H9 (cell line): Measurements from ENCODE around the gene SERPINB5. TPM values are rescaled to one million over a fixed set of nuclear protein-coding genes. Genes with fewer than 3 reads are reported as not detected.

Experiments
- DNase-seq: peaks from one replicate; pipeline ENCODE4 v3.0.0-alpha.2; 2017
- H2AFZ ChIP-seq: one replicate; pipeline ENCODE4 v1.6.1; 2013; ENCODE audit warnings: mild to moderate bottlenecking, low read length, control low read depth, moderate library complexity
- H2AK5ac ChIP-seq: 2 replicates; pipeline ENCODE4 v1.6.1; 2013; ENCODE audit warnings: low read length, control low read depth, mixed read lengths; ENCODE audit not compliant: insufficient read length
- H2BK120ac ChIP-seq: one replicate; pipeline ENCODE4 v1.6.1; 2013; ENCODE audit warnings: low read depth, mild to moderate bottlenecking, low read length, control low read depth, inconsistent platforms; ENCODE audit not compliant: poor library complexity, severe bottlenecking
- H2BK12ac ChIP-seq: 2 replicates; pipeline ENCODE4 v1.6.1; 2013; ENCODE audit warnings: low read length, control low read depth, mixed read lengths, low read depth; ENCODE audit not compliant: insufficient read length
- H2BK15ac ChIP-seq: 2 replicates; pipeline ENCODE4 v1.6.1; 2013; ENCODE audit warnings: low read depth, low read length, control low read depth
- H2BK20ac ChIP-seq: one replicate; pipeline ENCODE4 v1.6.1; 2013; ENCODE audit warnings: low read depth, mild to moderate bottlenecking, low read length, control low read depth, inconsistent platforms; ENCODE audit not compliant: poor library complexity, severe bottlenecking
- H2BK5ac ChIP-seq: 2 replicates; pipeline ENCODE4 v1.6.1; 2013; ENCODE audit warnings: low read length, control low read depth, mixed read lengths; ENCODE audit not compliant: insufficient read length
- H3K14ac ChIP-seq: 2 replicates; pipeline ENCODE4 v1.6.1; 2013; ENCODE audit warnings: low read length, control low read depth; ENCODE audit not compliant: insufficient read depth
- H3K18ac ChIP-seq: 2 replicates; pipeline ENCODE4 v1.6.1; 2013; ENCODE audit warnings: low read depth, mild to moderate bottlenecking, mixed read lengths, low read length, control low read depth; ENCODE audit not compliant: insufficient read length
- H3K23ac ChIP-seq: 2 replicates; pipeline ENCODE4 v1.6.1; 2013; ENCODE audit warnings: low read length, control low read depth, mixed read lengths, low read depth; ENCODE audit not compliant: insufficient read length
- H3K23me2 ChIP-seq: 2 replicates; pipeline ENCODE4 v1.6.1; 2013; ENCODE audit warnings: low read depth, mild to moderate bottlenecking, mixed read lengths, low read length, control low read depth; ENCODE audit not compliant: insufficient read length, poor library complexity, severe bottlenecking
- H3K27ac ChIP-seq: 2 replicates; pipeline ENCODE4 v1.5.1; 2013; ENCODE audit warnings: low read length, control low read depth, mixed read lengths, low read depth; ENCODE audit not compliant: insufficient read length
- H3K27me3 ChIP-seq: 2 replicates; pipeline ENCODE4 v1.6.1; 2013; ENCODE audit warnings: low read length, control low read depth, inconsistent platforms; ENCODE audit not compliant: insufficient read depth
- H3K4ac ChIP-seq: 2 replicates; pipeline ENCODE4 v1.6.1; 2013; ENCODE audit warnings: low read depth, mild to moderate bottlenecking, control low read depth, inconsistent platforms, low read length, moderate library complexity
- H3K4me1 ChIP-seq: 2 replicates; pipeline ENCODE4 v1.6.1; 2013; ENCODE audit warnings: low read length, control low read depth, inconsistent platforms; ENCODE audit not compliant: insufficient read depth
- H3K4me2 ChIP-seq: 2 replicates; pipeline ENCODE4 v1.6.1; 2013; ENCODE audit warnings: low read length, control low read depth, mixed read lengths; ENCODE audit not compliant: insufficient read length, insufficient read depth
- H3K56ac ChIP-seq: 2 replicates; pipeline ENCODE4 v1.6.1; 2013; ENCODE audit warnings: low read depth, mild to moderate bottlenecking, mixed read lengths, low read length, control low read depth; ENCODE audit not compliant: insufficient read length
- H3K79me1 ChIP-seq: 2 replicates; pipeline ENCODE4 v1.6.1; 2013; ENCODE audit warnings: low read depth, mild to moderate bottlenecking, moderate library complexity, low read length, control low read depth, inconsistent platforms; ENCODE audit not compliant: insufficient read depth, poor library complexity, severe bottlenecking
- H3K79me2 ChIP-seq: 2 replicates; pipeline ENCODE4 v1.6.1; 2013; ENCODE audit warnings: low read length, control low read depth, inconsistent platforms; ENCODE audit not compliant: insufficient read depth
- H3K9ac ChIP-seq: 2 replicates; pipeline ENCODE4 v1.6.1; 2013; ENCODE audit warnings: low read length, control low read depth, mixed read lengths; ENCODE audit not compliant: insufficient read length; ENCODE audit errors: extremely low read depth
- H3K9me3 ChIP-seq: one replicate; pipeline ENCODE4 v1.6.1; 2013; ENCODE audit warnings: low read depth, low read length, inconsistent platforms; ENCODE audit not compliant: control insufficient read depth
- H3T11ph ChIP-seq: one replicate; pipeline ENCODE4 v1.6.1; 2013; ENCODE audit warnings: mild to moderate bottlenecking, low read length, control low read depth, inconsistent platforms
- H4K20me1 ChIP-seq: one replicate; pipeline ENCODE4 v1.6.1; 2013; ENCODE audit not compliant: control insufficient read depth, insufficient read length, insufficient read depth
- H4K5ac ChIP-seq: 2 replicates; pipeline ENCODE4 v1.6.1; 2013; ENCODE audit warnings: low read depth, mild to moderate bottlenecking, mixed read lengths, low read length, control low read depth; ENCODE audit not compliant: insufficient read length
- H4K8ac ChIP-seq: replicated peaks from 2 replicates; pipeline ENCODE4 v1.6.1; 2013; ENCODE audit warnings: low read length, control low read depth, mixed read lengths, low read depth; ENCODE audit not compliant: insufficient read length
- H4K91ac ChIP-seq: 2 replicates; pipeline ENCODE4 v1.6.1; 2013; ENCODE audit warnings: low read depth, mild to moderate bottlenecking, moderate library complexity, mixed read lengths, low read length, control low read depth; ENCODE audit not compliant: insufficient read length
- H3K27ac Mint-ChIP-seq, 3 experiments: 2 replicates in 2 of 3; 3 replicates in 1 of 3; pipeline ENCODE4 v1.8.0; 2020 to 2021; ENCODE audit warnings: mixed read lengths in 3 of 3, mild to moderate bottlenecking in 1 of 3, moderate library complexity in 1 of 3
- H3K27me3 Mint-ChIP-seq: 2 replicates; pipeline ENCODE4 v1.8.0; 2021; ENCODE audit warnings: low read depth, mild to moderate bottlenecking, moderate library complexity, mixed read lengths
- H3K36me3 Mint-ChIP-seq, 3 experiments: 2 replicates in 2 of 3; 3 replicates in 1 of 3; pipeline ENCODE4 v1.8.0; 2020 to 2021; ENCODE audit warnings: low read depth in 3 of 3, mixed read lengths in 3 of 3; ENCODE audit not compliant: insufficient read depth in 1 of 3
- H3K4me1 Mint-ChIP-seq, 2 experiments: 2 replicates each; pipeline ENCODE4 v1.8.0; 2020; ENCODE audit warnings: mixed read lengths in 2 of 2
- H3K4me3 Mint-ChIP-seq, 2 experiments: 2 replicates in 1 of 2; 3 replicates in 1 of 2; pipeline ENCODE4 v1.8.0; 2020 to 2021; ENCODE audit warnings: mild to moderate bottlenecking in 2 of 2, mixed read lengths in 2 of 2, moderate library complexity in 1 of 2
- H3K9me3 Mint-ChIP-seq, 2 experiments: 2 replicates in 1 of 2; 3 replicates in 1 of 2; pipeline ENCODE4 v1.8.0; 2020; ENCODE audit warnings: mild to moderate bottlenecking in 2 of 2, mixed read lengths in 2 of 2, moderate library complexity in 1 of 2
- CTCF ChIP-seq: fragments of 200-600 bp; sonication (generic); conservative IDR thresholded peaks from 3 replicates; pipeline ENCODE4 v1.8.0; 2021; ENCODE audit warnings: antibody characterized with exemption, mild to moderate bottlenecking
- WGBS: extraction: QIAGEN DNeasy Blood & Tissue Kit; methylation state at CpG from one replicate; pipeline ENCODE4 v1.1.7; 2013; ENCODE audit warnings: missing lambda C conversion rate, low lambda C conversion rate, mixed read lengths; ENCODE audit not compliant: insufficient read length; ENCODE audit errors: extremely low coverage; 5-methylcytosine and 5-hydroxymethylcytosine counted together
- total RNA-seq: library from RNA; stranded (reverse); gene quantifications from 2 replicates; pipeline ENCODE4 v1.2.1, GENCODE V29; 2021

The SERPINB5 gene
- total RNA-seq, 1 experiment from 2014 or later: not detected

- TF ChIP-seq CTCF: peak; percentile 84
- no peak overlapping the region for H2BK120ac ChIP-seq
- no peak overlapping the region for H3K27ac ChIP-seq
- no peaks in the 10 kb centered on the region for H3K9me3 ChIP-seq
- H3K9ac ChIP-seq: no peak overlapping the region
- no peaks in the 10 kb centered on the region for H3K27me3 ChIP-seq
- no peak overlapping the region for H2BK15ac ChIP-seq
- DNase-seq: peak; percentile 71
- H3K9me3 Mint-ChIP-seq: no peaks in the 10 kb centered on the region
- H3K36me3 Mint-ChIP-seq: no peaks in the 10 kb centered on the region
- H2AFZ ChIP-seq: peak overlapping the region; percentile 78
- no peaks in the 10 kb centered on the region for H3K79me2 ChIP-seq
- H2BK5ac ChIP-seq: no peak overlapping the region
- H2BK12ac ChIP-seq: no peak overlapping the region
- no peak overlapping the region for H4K8ac ChIP-seq
- no peak overlapping the region for H3K56ac ChIP-seq
- no peak overlapping the region for H2BK20ac ChIP-seq
- no peak overlapping the region for H2AK5ac ChIP-seq
- no peak overlapping the region for H3K14ac ChIP-seq
- H3K4me3 Mint-ChIP-seq: no peak overlapping the region
- H3K23ac ChIP-seq: no peak overlapping the region
- H3T11ph ChIP-seq: no peak overlapping the region
- no peak overlapping the region for H3K4ac ChIP-seq
- peaks cover 2% of the 10 kb centered on the region for H3K23me2 ChIP-seq
- H3K4me1 ChIP-seq: peaks cover 4% of the 10 kb centered on the region; the same call in 1 of the 2 replicates
- no peak overlapping the region for H4K5ac ChIP-seq
- no peaks in the 10 kb centered on the region for H3K27me3 Mint-ChIP-seq
- peaks cover 25 to 29% of the 10 kb centered on the region in 2 experiments for H3K4me1 Mint-ChIP-seq
- no peaks in the 10 kb centered on the region for H4K20me1 ChIP-seq
- WGBS: no CpG with 5 or more reads among the region's 16 CpGs
- H3K79me1 ChIP-seq: no peaks in the 10 kb centered on the region
- no peak overlapping the region for H4K91ac ChIP-seq
- no peak overlapping the region for H3K4me2 ChIP-seq
- H3K27ac Mint-ChIP-seq: no peak overlapping the region; a peak in 1 of 7 replicates
- no peak overlapping the region for H3K18ac ChIP-seq
Measured at GRCh38 chr18:63518178-63519012, 41.6 kb downstream of the SERPINB5 start.
